HCT116 (cell line): Measurements from ENCODE around the gene FNDC3B. TPM values are rescaled to one million over a fixed set of nuclear protein-coding genes. Genes with fewer than 3 reads are reported as not detected.

Experiments used
- ATAC-seq: fragments of 200-7000 bp; cut with Tn5 transposase; 2 replicates; pipeline ENCODE4 v1.9.1; 2020; ENCODE audit warnings: mild to moderate bottlenecking, moderate library complexity
- BruUV-seq: library from RNA; stranded (reverse); fragments of 400-500 nt; replicated peaks from 2 replicates; lab custom pipeline; 2021; lab: Mats Ljungman, UMichigan
- CTCF ChIA-PET: fragments of 300-600 bp; sonication (Branson Sonifier 250); formaldehyde crosslinking; loops from one replicate; lab custom pipeline; 2021; ENCODE audit warnings: antibody characterized with exemption; lab: Charles Lee
- POLR2A ChIA-PET: fragments of 300-600, 350-600 bp; sonication (Branson Sonifier 250); formaldehyde crosslinking; loops from one replicate; lab custom pipeline; 2021; ENCODE audit warnings: antibody characterized with exemption; lab: Charles Lee
- RAD21 ChIA-PET, 2 experiments: fragments of 300-600 bp; sonication (Branson Sonifier 250); formaldehyde crosslinking; loops; one replicate each; lab custom pipeline; 2023; ENCODE audit warnings: low total read pairs in 2 of 2; ENCODE audit not compliant: uncharacterized antibody in 2 of 2, unreplicated experiment in 2 of 2, low non-redundant PET in 1 of 2; lab: Charles Lee
- DNase-seq: peaks from one replicate; pipeline ENCODE4 v3.0.0-alpha.2; 2010; ENCODE audit warnings: low read depth, low spot score
- H2AFZ ChIP-seq: fragments of 200-600 bp; shearing (Covaris generic), sonication (generic); 2 replicates; pipeline ENCODE4 v1.6.1; 2017; ENCODE audit warnings: low read depth, mixed run types, mixed read lengths, antibody characterized with exemption, low read length; ENCODE audit not compliant: poor library complexity, severe bottlenecking
- H3K27ac ChIP-seq: 2 replicates; pipeline ENCODE4 v1.5.1; 2012; ENCODE audit warnings: low read depth, low read length
- H3K27me3 ChIP-seq: fragments of 200-600 bp; sonication (generic); 2 replicates; pipeline ENCODE4 v1.6.1; 2016; ENCODE audit warnings: mixed run types, low read length, mixed read lengths; ENCODE audit not compliant: insufficient read depth
- H3K36me3 ChIP-seq, 2 experiments: fragments of 200-500 bp in 1 of 2; fragments of 200-600 bp in 1 of 2; sonication (Bioruptor generic) in 1 of 2; sonication (generic) in 1 of 2; 2 replicates each; pipeline versions ENCODE4 v1.5.1 to v1.6.1; 2014 to 2016; ENCODE audit warnings: low read length in 2 of 2, inconsistent platforms in 1 of 2, mixed read lengths in 1 of 2, mixed run types in 1 of 2; ENCODE audit not compliant: insufficient read depth in 2 of 2, control insufficient read depth in 1 of 2
- H3K4me1 ChIP-seq, 2 experiments: fragments of 200-600 bp in 1 of 2; sonication (generic) in 1 of 2; 2 replicates each; pipeline versions ENCODE4 v1.5.1 to v1.6.1; 2012 to 2017; ENCODE audit warnings: low read length in 2 of 2, inconsistent platforms in 1 of 2, mild to moderate bottlenecking in 1 of 2, mixed read lengths in 1 of 2, mixed run types in 1 of 2, moderate library complexity in 1 of 2; ENCODE audit not compliant: insufficient read depth in 2 of 2, control insufficient read depth in 1 of 2
- H3K4me2 ChIP-seq: fragments of 200-600 bp; sonication (generic); 2 replicates; pipeline ENCODE4 v1.6.1; 2017; ENCODE audit warnings: mixed run types, low read length, mixed read lengths
- H3K4me3 ChIP-seq, 2 experiments: fragments of 200-600 bp in 1 of 2; sonication (generic) in 1 of 2; replicated peaks in 1 of 2; 2 replicates each; pipeline ENCODE4 v1.5.1; 2011 to 2016; ENCODE audit warnings: low read length in 2 of 2, control low read depth in 1 of 2, low read depth in 1 of 2, mild to moderate bottlenecking in 1 of 2, mixed read lengths in 1 of 2, mixed run types in 1 of 2
- H3K79me2 ChIP-seq: fragments of 200-600 bp; sonication (generic); 2 replicates; pipeline ENCODE4 v1.6.1; 2017; ENCODE audit warnings: mild to moderate bottlenecking, mixed run types, low read length, moderate library complexity, mixed read lengths; ENCODE audit not compliant: insufficient read depth
- H3K9ac ChIP-seq: fragments of 200-600 bp; sonication (generic); 2 replicates; pipeline ENCODE4 v1.6.1; 2016; ENCODE audit warnings: low read length, mixed read lengths
- H3K9me2 ChIP-seq: fragments of 200-600 bp; sonication (generic), shearing (Covaris generic); 2 replicates; pipeline ENCODE4 v1.6.1; 2017; ENCODE audit warnings: mixed run types, mild to moderate bottlenecking, moderate library complexity; ENCODE audit not compliant: insufficient read depth
- H3K9me3 ChIP-seq, 2 experiments: fragments of 200-500 bp in 1 of 2; fragments of 200-600 bp in 1 of 2; sonication (Bioruptor generic) in 1 of 2; sonication (generic) in 1 of 2; 2 replicates each; pipeline ENCODE4 v1.6.1; 2014 to 2017; ENCODE audit warnings: low read length in 2 of 2, mixed read lengths in 2 of 2, inconsistent platforms in 1 of 2, low read depth in 1 of 2, mild to moderate bottlenecking in 1 of 2, mixed run types in 1 of 2, moderate library complexity in 1 of 2; ENCODE audit not compliant: control insufficient read depth in 1 of 2, insufficient read depth in 1 of 2
- H4K20me1 ChIP-seq: fragments of 200-600 bp; sonication (generic), shearing (Covaris generic); 2 replicates; pipeline ENCODE4 v1.6.1; 2017; ENCODE audit warnings: mixed run types, mild to moderate bottlenecking, moderate library complexity; ENCODE audit not compliant: insufficient read depth
- CBX3 ChIP-seq: IDR thresholded peaks from 2 replicates; pipeline ENCODE4 v1.6.1; 2012; ENCODE audit warnings: low read depth
- CTCF ChIP-seq, 3 experiments: fragments of 200-600 bp in 1 of 3; sonication (generic) in 1 of 3; IDR thresholded peaks in 2 of 3; conservative IDR thresholded peaks in 1 of 3; 2 replicates each; pipeline ENCODE4 v1.5.1; 2012 to 2017; ENCODE audit warnings: low read depth in 2 of 3, low read length in 2 of 3, antibody characterized with exemption in 1 of 3, borderline replicate concordance in 1 of 3, control low read depth in 1 of 3, mild to moderate bottlenecking in 1 of 3, mixed read lengths in 1 of 3, mixed run types in 1 of 3, moderate library complexity in 1 of 3; ENCODE audit not compliant: insufficient read depth in 1 of 3
- EGR1 ChIP-seq: IDR thresholded peaks from 2 replicates; pipeline ENCODE4 v1.6.1; 2012; ENCODE audit warnings: low read depth
- ELF1 ChIP-seq: IDR thresholded peaks from 2 replicates; pipeline ENCODE4 v1.6.1; 2012; ENCODE audit warnings: low read depth, borderline replicate concordance
- EZH2phosphoT487 ChIP-seq: fragments of 200-600 bp; IDR thresholded peaks from 2 replicates; pipeline ENCODE4 v1.6.1; 2018; ENCODE audit warnings: antibody characterized with exemption, borderline replicate concordance
- FOSL1 ChIP-seq: IDR thresholded peaks from 2 replicates; pipeline ENCODE4 v1.6.1; 2012; ENCODE audit warnings: low read depth
- POLR2A ChIP-seq: IDR thresholded peaks from 2 replicates; pipeline ENCODE4 v1.7.0; 2011; ENCODE audit warnings: borderline replicate concordance; ENCODE audit not compliant: insufficient read depth, insufficient read length; ENCODE audit errors: extremely low read depth
- REST ChIP-seq: IDR thresholded peaks from 2 replicates; pipeline ENCODE4 v1.6.1; 2012; ENCODE audit warnings: low read depth
- SIN3A ChIP-seq: IDR thresholded peaks from 2 replicates; pipeline ENCODE4 v1.6.1; 2012; ENCODE audit warnings: low read depth
- SP1 ChIP-seq: IDR thresholded peaks from 2 replicates; pipeline ENCODE4 v1.6.1; 2012; ENCODE audit warnings: low read depth
- SRF ChIP-seq: IDR thresholded peaks from 2 replicates; pipeline ENCODE4 v1.6.1; 2012; ENCODE audit warnings: low read depth
- TCF7L2 ChIP-seq: IDR thresholded peaks from 2 replicates; pipeline ENCODE4 v1.7.0; 2011; ENCODE audit warnings: borderline replicate concordance, inconsistent platforms; ENCODE audit not compliant: insufficient read depth, insufficient read length; ENCODE audit errors: extremely low read depth
- YY1 ChIP-seq: IDR thresholded peaks from 2 replicates; pipeline ENCODE4 v1.6.1; 2011; ENCODE audit warnings: low read length, low read depth, moderate library complexity, mild to moderate bottlenecking; ENCODE audit not compliant: insufficient replicate concordance; ENCODE audit errors: extremely low read depth
- ZFX ChIP-seq: fragments of 450-650 bp; IDR thresholded peaks from 2 replicates; pipeline ENCODE4 v1.6.1; 2017
- intact Hi-C: fragments of 100-400 bp; cut with micrococcal nuclease; formaldehyde crosslinking; loops from 2 replicates; pipeline ENCODE4 v1.10.0; 2022
- total RNA-seq: library from RNA; stranded (reverse); gene quantifications from one replicate; pipeline ENCODE4 v1.2.1, GENCODE V29; 2021; ENCODE audit not compliant: unreplicated experiment

Gene FNDC3B
- total RNA-seq, 1 experiment from 2014 or later: 45.7 TPM

GRCh38 chr3:172047567-172048115 lies 8.3 kb downstream of the FNDC3B start:
- no peak for ATAC-seq
- DNase-seq: no peak
- H3K27ac ChIP-seq: no peak overlapping the region
- RAD21 ChIA-PET: no interaction called here
- H3K4me2 ChIP-seq: no peak overlapping the region
- no peaks in the 10 kb centered on the region; the same call in 1 of the 2 replicates for H4K20me1 ChIP-seq
- BruUV-seq: no TSS peak
- H3K9ac ChIP-seq: no peak overlapping the region
- H3K79me2 ChIP-seq: peaks cover 81% of the 10 kb centered on the region
- no peaks in the 10 kb centered on the region for H3K9me3 ChIP-seq
- TF ChIP-seq SP1: no peak
- no peak for TF ChIP-seq ELF1
- TF ChIP-seq CTCF (IDR thresholded peaks at IDR 0.05 in 2 of 3, conservative IDR thresholded peaks at IDR 0.05 in 1 of 3; ENCODE audit: borderline replicate concordance in 1 of 3, insufficient read depth in 1 of 3, low read depth in 2 of 3, low read length in 2 of 3): no peak
- no peak for TF ChIP-seq ZFX
- no peak for TF ChIP-seq REST
- TF ChIP-seq FOSL1: no peak
- no peak for TF ChIP-seq POLR2A
- TF ChIP-seq TCF7L2: no peak
- TF ChIP-seq YY1: no peak
- TF ChIP-seq CBX3: no peak
- TF ChIP-seq SIN3A: no peak
- no peak for TF ChIP-seq EZH2phosphoT487
- no peak for TF ChIP-seq SRF
- no peak for TF ChIP-seq EGR1
- TF ChIP-seq, all 23 proteins: peak for 0
- ChIA-PET POLR2A (no interaction called here), CTCF (no interaction called here)
- intact Hi-C loops: no loop called here
- H3K4me3 ChIP-seq: no peak overlapping the region
- H2AFZ ChIP-seq: no peak overlapping the region
- 0 out of 4 replicates have a peak, but pooled peaks cover 0 to 2% of the 10 kb centered on the region in 2 experiments for H3K36me3 ChIP-seq
- no peaks in the 10 kb centered on the region for H3K4me1 ChIP-seq
- no peaks in the 10 kb centered on the region for H3K27me3 ChIP-seq
- H3K9me2 ChIP-seq: no peaks in the 10 kb centered on the region
